HFF-Myc (cell line): Measurements from ENCODE around the gene TLX3.

Experiments used
- DNase-seq: peaks from one replicate; pipeline ENCODE4 v3.0.0-alpha.2; 2011; ENCODE audit warnings: low read depth; ENCODE audit errors: extremely low read depth
- H3K4me3 ChIP-seq: replicated peaks from 2 replicates; pipeline ENCODE4 v1.5.1; 2011; ENCODE audit warnings: low read depth, mild to moderate bottlenecking, control low read depth, low read length
- TF ChIP-seq, protein P1 (sequence below): IDR thresholded peaks from 2 replicates; pipeline ENCODE4 v1.5.1; 2012; ENCODE audit warnings: mild to moderate bottlenecking, low read depth, low read length, control low read depth; ENCODE audit errors: missing control alignments

TLX3 gene

DNA sequence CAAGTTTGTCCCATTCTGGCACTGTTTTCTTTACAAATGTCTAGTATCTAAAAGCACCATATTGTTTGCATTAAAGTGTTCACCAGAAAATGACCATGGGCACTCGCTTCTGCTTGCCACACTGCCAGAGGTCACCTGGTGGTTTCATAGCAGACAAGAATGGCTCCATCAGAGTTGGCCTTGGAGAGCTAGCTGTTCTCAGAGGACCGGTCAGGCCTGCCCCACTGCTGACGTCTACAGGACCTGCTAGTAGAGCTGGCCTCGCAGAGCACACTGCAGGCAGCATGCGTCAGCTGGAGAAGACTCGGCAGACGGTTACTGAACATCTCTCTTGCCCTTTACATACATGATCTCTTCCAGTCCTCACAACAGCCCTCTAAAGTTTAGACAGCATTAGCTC lies 8.7 kb upstream of the TLX3 start:
- DNase-seq = no peak
- TF ChIP-seq, protein P1, sequence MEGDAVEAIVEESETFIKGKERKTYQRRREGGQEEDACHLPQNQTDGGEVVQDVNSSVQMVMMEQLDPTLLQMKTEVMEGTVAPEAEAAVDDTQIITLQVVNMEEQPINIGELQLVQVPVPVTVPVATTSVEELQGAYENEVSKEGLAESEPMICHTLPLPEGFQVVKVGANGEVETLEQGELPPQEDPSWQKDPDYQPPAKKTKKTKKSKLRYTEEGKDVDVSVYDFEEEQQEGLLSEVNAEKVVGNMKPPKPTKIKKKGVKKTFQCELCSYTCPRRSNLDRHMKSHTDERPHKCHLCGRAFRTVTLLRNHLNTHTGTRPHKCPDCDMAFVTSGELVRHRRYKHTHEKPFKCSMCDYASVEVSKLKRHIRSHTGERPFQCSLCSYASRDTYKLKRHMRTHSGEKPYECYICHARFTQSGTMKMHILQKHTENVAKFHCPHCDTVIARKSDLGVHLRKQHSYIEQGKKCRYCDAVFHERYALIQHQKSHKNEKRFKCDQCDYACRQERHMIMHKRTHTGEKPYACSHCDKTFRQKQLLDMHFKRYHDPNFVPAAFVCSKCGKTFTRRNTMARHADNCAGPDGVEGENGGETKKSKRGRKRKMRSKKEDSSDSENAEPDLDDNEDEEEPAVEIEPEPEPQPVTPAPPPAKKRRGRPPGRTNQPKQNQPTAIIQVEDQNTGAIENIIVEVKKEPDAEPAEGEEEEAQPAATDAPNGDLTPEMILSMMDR = no peak
- no peak overlapping the region for H3K4me3 ChIP-seq

DNA sequence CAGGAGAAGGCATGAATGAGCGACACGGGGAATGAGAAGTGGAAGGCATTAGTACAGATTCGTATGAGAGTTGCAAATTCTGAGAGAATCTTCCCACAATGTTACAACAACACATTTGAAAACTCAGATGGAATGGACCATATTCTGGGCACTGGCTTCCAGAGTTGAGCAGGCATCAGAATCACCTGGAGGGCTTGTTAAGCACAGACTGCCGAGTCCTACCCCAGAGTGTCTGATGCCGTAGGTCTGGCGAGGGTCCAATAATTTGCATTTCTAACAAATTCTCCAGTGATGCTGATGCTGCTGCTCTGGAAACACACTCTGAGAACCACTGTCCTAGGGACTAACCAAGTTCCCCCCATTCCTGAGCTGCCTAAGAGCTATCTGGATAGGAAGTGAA lies 2.9 kb upstream of the TLX3 start:
- no peak overlapping the region for H3K4me3 ChIP-seq
- no peak for DNase-seq
- TF ChIP-seq, protein P1 = no peak

DNA sequence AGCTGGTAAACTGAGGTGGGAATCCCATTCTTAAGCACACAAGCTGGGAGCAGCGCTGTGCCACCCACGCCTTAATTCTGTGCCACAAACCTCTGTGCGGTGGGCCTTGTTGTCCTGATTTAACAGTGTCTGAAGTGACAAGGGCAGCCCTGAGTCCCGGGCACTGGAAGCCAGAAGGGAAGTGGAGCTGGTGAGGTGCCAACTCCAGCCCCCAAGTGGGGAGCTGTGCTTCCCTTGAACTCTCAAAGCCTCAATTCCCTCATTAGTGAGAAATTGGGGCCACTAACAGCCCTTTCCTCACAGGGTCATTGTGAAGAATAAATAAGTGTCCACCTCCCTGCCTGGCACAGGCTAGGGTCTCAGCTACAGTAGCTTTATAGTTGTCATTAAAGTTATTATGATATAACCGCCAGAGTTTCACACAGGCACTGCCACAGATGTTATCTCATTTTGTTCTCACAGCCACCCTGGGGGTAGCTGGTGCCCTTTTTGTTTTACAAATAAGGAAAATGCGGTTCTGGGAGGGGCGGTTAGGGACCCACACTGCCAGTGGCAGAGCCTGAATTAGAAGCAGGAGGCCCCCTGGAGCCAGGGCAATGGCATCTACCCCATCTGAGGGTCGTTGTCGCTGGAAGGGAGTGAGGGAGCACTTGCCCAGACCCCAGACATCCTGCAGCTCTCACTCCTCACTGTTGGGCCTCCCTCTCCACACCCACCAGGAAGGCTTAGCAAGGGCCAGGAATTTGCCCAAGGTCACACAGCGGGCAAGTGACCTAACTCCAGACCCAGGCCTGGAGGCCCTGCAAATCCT lies 2.1 kb upstream of the TLX3 start:
- TF ChIP-seq, protein P1 = no peak
- no peak for DNase-seq
- H3K4me3 ChIP-seq = no peak overlapping the region

DNA sequence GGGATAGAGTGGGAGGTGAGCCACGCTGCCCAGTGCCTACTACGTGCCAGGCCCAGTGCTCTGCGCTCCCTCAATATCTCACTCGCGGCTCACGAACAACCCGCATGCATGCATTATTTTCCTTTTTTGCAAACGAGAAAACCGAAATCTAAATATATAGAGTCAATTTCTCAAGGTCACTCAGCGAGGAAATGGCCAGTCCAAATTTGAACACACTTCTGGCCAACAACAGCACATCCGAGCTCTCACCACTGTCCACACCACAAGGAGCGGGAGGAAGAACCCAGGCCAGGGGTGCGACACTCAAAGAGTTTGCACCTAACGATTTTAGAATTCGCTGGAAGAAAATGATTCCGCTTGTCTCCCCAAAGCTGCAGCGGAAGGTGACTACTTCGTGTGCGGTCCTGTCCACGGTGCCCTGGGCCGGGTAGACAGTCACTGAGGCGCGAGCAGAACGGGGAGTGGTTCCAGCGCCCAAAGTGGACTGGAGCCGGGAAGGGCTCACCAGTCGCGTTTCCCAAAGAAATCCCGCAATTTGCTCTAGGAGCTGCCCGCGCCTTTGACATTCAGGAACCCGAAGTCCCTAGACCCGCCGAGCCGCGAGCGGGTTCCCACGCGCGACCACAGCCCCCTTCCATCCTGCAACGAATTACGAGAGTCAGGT lies 1.1 kb upstream of the TLX3 start:
- DNase-seq = no peak
- no peak overlapping the region for H3K4me3 ChIP-seq
- TF ChIP-seq, protein P1 = no peak

DNA sequence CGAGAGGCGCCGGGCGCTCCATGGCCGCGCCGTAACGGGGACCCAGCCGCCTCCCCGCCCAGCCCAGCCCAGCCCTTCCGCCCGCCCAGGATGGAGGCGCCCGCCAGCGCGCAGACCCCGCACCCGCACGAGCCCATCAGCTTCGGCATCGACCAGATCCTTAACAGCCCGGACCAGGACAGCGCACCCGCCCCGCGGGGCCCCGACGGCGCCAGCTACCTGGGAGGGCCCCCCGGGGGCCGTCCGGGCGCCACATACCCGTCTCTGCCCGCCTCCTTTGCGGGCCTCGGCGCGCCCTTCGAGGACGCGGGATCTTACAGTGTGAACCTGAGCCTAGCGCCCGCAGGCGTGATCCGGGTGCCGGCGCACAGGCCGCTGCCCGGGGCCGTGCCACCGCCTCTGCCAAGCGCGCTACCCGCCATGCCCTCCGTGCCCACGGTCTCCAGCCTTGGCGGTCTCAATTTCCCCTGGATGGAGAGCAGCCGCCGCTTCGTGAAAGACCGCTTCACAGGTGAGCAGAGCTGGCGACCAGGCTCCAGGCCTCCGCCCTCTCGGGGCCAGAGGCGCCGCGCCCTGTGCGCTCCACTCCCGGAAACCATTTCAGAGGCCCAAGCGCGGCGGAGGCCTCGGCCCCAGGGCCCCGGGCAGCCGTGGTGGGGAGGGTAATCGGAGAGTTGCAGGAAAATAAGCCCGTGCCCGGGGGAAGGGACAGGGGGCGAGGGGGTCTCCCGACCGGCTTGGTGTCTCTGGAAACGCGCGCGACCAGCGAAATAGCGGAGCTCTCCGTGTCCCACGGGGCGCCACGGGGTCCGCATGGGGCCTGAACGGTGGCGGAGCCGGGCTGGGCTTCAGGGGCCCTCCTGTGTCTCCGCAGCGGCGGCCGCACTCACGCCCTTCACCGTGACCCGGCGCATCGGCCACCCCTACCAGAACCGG lies 496 bp downstream of the TLX3 start:
- DNase-seq = no peak
- H3K4me3 ChIP-seq = no peak overlapping the region

More for the DNA sequence above, 496 bp downstream of the TLX3 start:
- TF ChIP-seq, protein P1 = no peak
